IMR-90 (cell line): Measurements from ENCODE around the gene ETFRF1. TPM values are rescaled to one million over a fixed set of nuclear protein-coding genes. Genes with fewer than 3 reads are reported as not detected.

ENCODE experiments used
- ATAC-seq: fragments of 200-7000 bp; cut with Tn5 transposase; 2 replicates; pipeline ENCODE4 v1.9.1; 2020; ENCODE audit warnings: low read depth, mild to moderate bottlenecking, moderate library complexity
- BruUV-seq: library from RNA; stranded (reverse); fragments of 400-500 nt; replicated peaks from 2 replicates; lab custom pipeline; 2021; lab: Mats Ljungman, UMichigan
- CTCF ChIA-PET: fragments of 300-600 bp; formaldehyde crosslinking; extraction: SDS; loops from one replicate; lab custom pipeline; 2021; ENCODE audit warnings: antibody characterized with exemption; lab: Yijun Ruan, JAX
- POLR2A ChIA-PET: fragments of 300-600 bp; sonication (Branson Sonifier 250); formaldehyde crosslinking; loops from one replicate; lab custom pipeline; 2022; ENCODE audit warnings: antibody characterized with exemption; ENCODE audit not compliant: unreplicated experiment; lab: Charles Lee
- DNase-seq: peaks from one replicate; pipeline ENCODE4 v3.0.0; 2013
- H2AFZ ChIP-seq: replicated peaks from 2 replicates; pipeline ENCODE3; 2013; ENCODE audit warnings: low read length, mild to moderate bottlenecking; ENCODE audit not compliant: poor library complexity
- H2AK5ac ChIP-seq: 2 replicates; pipeline ENCODE4 v1.6.1; 2013; ENCODE audit warnings: low read depth, low read length, inconsistent platforms
- H2AK9ac ChIP-seq: replicated peaks from 2 replicates; pipeline ENCODE3; 2013; ENCODE audit warnings: mild to moderate bottlenecking, low read depth, low read length, moderate library complexity; ENCODE audit not compliant: poor library complexity
- H2BK120ac ChIP-seq: 2 replicates; pipeline ENCODE4 v1.6.1; 2013; ENCODE audit warnings: low read depth, low read length, inconsistent platforms
- H2BK15ac ChIP-seq: 3 replicates; pipeline ENCODE4 v1.6.1; 2013; ENCODE audit warnings: low read depth, low read length, inconsistent platforms
- H2BK20ac ChIP-seq: 2 replicates; pipeline ENCODE4 v1.6.1; 2013; ENCODE audit warnings: low read depth, mild to moderate bottlenecking, inconsistent platforms, low read length, moderate library complexity
- H2BK5ac ChIP-seq: 2 replicates; pipeline ENCODE4 v1.6.1; 2013; ENCODE audit warnings: mild to moderate bottlenecking, low read depth, low read length, inconsistent platforms; ENCODE audit not compliant: poor library complexity, severe bottlenecking
- H3K14ac ChIP-seq: replicated peaks from 2 replicates; pipeline ENCODE4 v1.6.1; 2013; ENCODE audit warnings: low read depth, low read length, inconsistent platforms
- H3K18ac ChIP-seq: 2 replicates; pipeline ENCODE4 v1.6.1; 2013; ENCODE audit warnings: low read depth, low read length, control low read depth
- H3K23ac ChIP-seq: 2 replicates; pipeline ENCODE4 v1.6.1; 2013; ENCODE audit warnings: low read depth, low read length, inconsistent platforms
- H3K27ac ChIP-seq: 2 replicates; pipeline ENCODE4 v1.5.1; 2013; ENCODE audit warnings: mild to moderate bottlenecking, control low read depth, low read length; ENCODE audit not compliant: insufficient read depth
- H3K27me3 ChIP-seq: 2 replicates; pipeline ENCODE4 v1.6.1; 2013; ENCODE audit warnings: low read length; ENCODE audit not compliant: control insufficient read depth, insufficient read depth
- H3K36me3 ChIP-seq: 2 replicates; pipeline ENCODE4 v1.6.1; 2013; ENCODE audit warnings: low read length, mixed read lengths; ENCODE audit not compliant: control insufficient read depth, insufficient read depth
- H3K4ac ChIP-seq: 2 replicates; pipeline ENCODE4 v1.6.1; 2013; ENCODE audit warnings: low read depth, low read length, inconsistent platforms
- H3K4me1 ChIP-seq: 2 replicates; pipeline ENCODE4 v1.6.1; 2013; ENCODE audit warnings: low read length, mixed read lengths; ENCODE audit not compliant: control insufficient read depth, insufficient read depth
- H3K4me2 ChIP-seq: 2 replicates; pipeline ENCODE4 v1.6.1; 2013; ENCODE audit warnings: low read depth, mild to moderate bottlenecking, control low read depth, low read length, moderate library complexity
- H3K4me3 ChIP-seq: 2 replicates; pipeline ENCODE4 v1.5.1; 2013; ENCODE audit warnings: low read depth, mild to moderate bottlenecking, control low read depth, low read length, moderate library complexity; ENCODE audit not compliant: insufficient read depth
- H3K56ac ChIP-seq: 2 replicates; pipeline ENCODE4 v1.6.1; 2013; ENCODE audit warnings: low read length, inconsistent platforms; ENCODE audit not compliant: insufficient read depth; ENCODE audit errors: extremely low read depth
- H3K79me1 ChIP-seq, 2 experiments: 2 replicates each; pipeline ENCODE4 v1.6.1; 2013; ENCODE audit warnings: low read length in 2 of 2, inconsistent platforms in 1 of 2, low read depth in 1 of 2
- H3K9ac ChIP-seq: 2 replicates; pipeline ENCODE4 v1.6.1; 2013; ENCODE audit warnings: low read depth, low read length, control low read depth
- H3K9me1 ChIP-seq: 2 replicates; pipeline ENCODE4 v1.6.1; 2013; ENCODE audit warnings: low read length, inconsistent platforms; ENCODE audit not compliant: insufficient read depth
- H3K9me3 ChIP-seq: 2 replicates; pipeline ENCODE4 v1.6.1; 2013; ENCODE audit warnings: low read length; ENCODE audit not compliant: control insufficient read depth, insufficient read depth
- H4K20me1 ChIP-seq: 2 replicates; pipeline ENCODE4 v1.6.1; 2013; ENCODE audit warnings: low read length, inconsistent platforms; ENCODE audit not compliant: insufficient read depth
- H4K5ac ChIP-seq: 2 replicates; pipeline ENCODE4 v1.6.1; 2013; ENCODE audit warnings: mild to moderate bottlenecking, low read depth, low read length, control low read depth
- H4K8ac ChIP-seq, 2 experiments: 2 replicates each; pipeline ENCODE4 v1.6.1; 2013; ENCODE audit warnings: low read depth in 2 of 2, low read length in 2 of 2, control low read depth in 1 of 2, inconsistent platforms in 1 of 2
- H4K91ac ChIP-seq: 2 replicates; pipeline ENCODE4 v1.6.1; 2013; ENCODE audit warnings: low read depth, low read length, inconsistent platforms; ENCODE audit not compliant: insufficient read depth
- BHLHE40 ChIP-seq: fragments of 150-350 bp; IDR thresholded peaks from 2 replicates; pipeline ENCODE4 v1.6.1; 2016; ENCODE audit warnings: mild to moderate bottlenecking, low read depth, low read length
- CHD1 ChIP-seq: IDR thresholded peaks from 2 replicates; pipeline ENCODE4 v1.6.1; 2012; ENCODE audit warnings: low read depth, low read length, improper control_type of control experiment
- FOS ChIP-seq: fragments of 150-350 bp; IDR thresholded peaks from 2 replicates; pipeline ENCODE4 v1.6.1; 2016; ENCODE audit warnings: low read depth, low read length
- MAFK ChIP-seq: IDR thresholded peaks from 2 replicates; pipeline ENCODE4 v1.6.1; 2012; ENCODE audit warnings: low read depth, low read length, improper control_type of control experiment
- MAZ ChIP-seq: IDR thresholded peaks from 2 replicates; pipeline ENCODE4 v1.6.1; 2012; ENCODE audit warnings: low read depth, mild to moderate bottlenecking, low read length, improper control_type of control experiment, moderate library complexity, borderline replicate concordance
- MXI1 ChIP-seq: IDR thresholded peaks from 2 replicates; pipeline ENCODE4 v1.6.1; 2012; ENCODE audit warnings: low read depth, mild to moderate bottlenecking, low read length, moderate library complexity, borderline replicate concordance
- NFE2L2 ChIP-seq: fragments of 150-350 bp; IDR thresholded peaks from 2 replicates; pipeline ENCODE4 v1.6.1; 2016; ENCODE audit warnings: low read depth, mild to moderate bottlenecking, low read length
- POLR2A ChIP-seq: IDR thresholded peaks from 2 replicates; pipeline ENCODE4 v1.6.1; 2012; ENCODE audit warnings: mild to moderate bottlenecking, low read depth, low read length
- RAD21 ChIP-seq: IDR thresholded peaks from 2 replicates; pipeline ENCODE4 v1.6.1; 2012; ENCODE audit warnings: low read length, improper control_type of control experiment
- RCOR1 ChIP-seq: IDR thresholded peaks from 2 replicates; pipeline ENCODE4 v1.6.1; 2012; ENCODE audit warnings: mild to moderate bottlenecking, low read length, improper control_type of control experiment; ENCODE audit not compliant: insufficient replicate concordance
- SMC3 ChIP-seq: fragments of 150-350 bp; IDR thresholded peaks from 2 replicates; pipeline ENCODE4 v1.6.1; 2016; ENCODE audit warnings: low read depth, mild to moderate bottlenecking, antibody characterized with exemption, low read length, moderate library complexity
- WGBS, 2 experiments: methylation state at CpG; one replicate each; pipeline versions ENCODE4 v1.1.5 to v1.1.7; 2013; ENCODE audit warnings: missing lambda C conversion rate in 2 of 2; ENCODE audit not compliant: insufficient read length in 1 of 2; ENCODE audit errors: extremely low coverage in 2 of 2; 5-methylcytosine and 5-hydroxymethylcytosine counted together
- dilution Hi-C: fragments of 300-500 bp; cut with HindIII; formaldehyde crosslinking; loops from one replicate; pipeline ENCODE4 v1.14.3; 2018; ENCODE audit warnings: low sequenced_read_pairs; ENCODE audit not compliant: unreplicated experiment
- in situ Hi-C: fragments of 300-500 bp; cut with MboI; formaldehyde crosslinking; loops from 3 replicates; pipeline ENCODE4 v1.14.3; 2019; ENCODE audit warnings: low sequenced_read_pairs, inconsistent platforms, mixed read lengths
- intact Hi-C: fragments of 100-400 bp; cut with micrococcal nuclease; formaldehyde crosslinking; loops from 2 replicates; pipeline ENCODE4 v1.10.0; 2022
- polyA plus RNA-seq, 3 experiments: library from polyadenylated mRNA; depleted of rRNA; stranded (reverse); fragments of >200 nt; gene quantifications; 2 replicates each; pipeline ENCODE4 v1.2.3, GENCODE V29; 2012; ENCODE audit warnings: low replicate concordance in 1 of 3
- total RNA-seq: library from RNA; depleted of rRNA; stranded (reverse); fragments of >200 nt; gene quantifications from 2 replicates; pipeline ENCODE4 v1.2.3, GENCODE V29; 2012
- TF ChIP-seq, protein P1 (sequence below): fragments of 150-350 bp; IDR thresholded peaks from 2 replicates; pipeline ENCODE4 v1.6.1; 2017; ENCODE audit warnings: mild to moderate bottlenecking, antibody characterized with exemption, low read length, low read depth
- TF ChIP-seq, protein P2 (sequence below): fragments of 150-350 bp; IDR thresholded peaks from 2 replicates; pipeline ENCODE4 v1.6.1; 2016; ENCODE audit warnings: low read depth, mild to moderate bottlenecking, low read length, moderate library complexity, borderline replicate concordance

ETFRF1 gene
- total and polyA plus RNA-seq, 2 of the 4 experiments (the other 2 are of a cell fraction) = 8.6 to 14.4 TPM

DNA sequence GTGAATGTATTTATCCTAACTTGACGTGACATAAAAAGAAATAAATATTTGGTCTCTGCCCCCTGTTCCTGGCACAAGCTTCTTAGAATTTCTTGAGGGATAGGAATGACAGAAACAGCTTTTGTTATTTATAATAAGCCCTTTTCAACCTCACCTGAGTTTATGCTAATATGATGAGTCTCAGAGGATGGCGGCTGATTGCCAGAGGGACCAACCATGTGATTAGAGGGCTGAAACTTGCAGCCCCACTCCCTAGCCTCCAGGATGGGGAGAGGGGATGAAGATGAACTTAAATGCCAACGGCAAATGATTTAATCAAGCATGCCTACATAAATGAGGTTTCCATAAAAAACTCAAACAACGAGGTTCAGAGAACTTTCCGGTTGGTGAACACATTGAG lies 43.0 kb upstream of the ETFRF1 start:
- dilution Hi-C loops = no loop called here
- POLR2A ChIA-PET = interaction anchor here (0.6 kb wide), 1 partner anchor 123 kb away, joined by 3 read pairs; no protein-coding TSS in a partner anchor
- no CpG with 5 or more reads among the region's 5 CpGs for WGBS, 2 experiments
- Histone ChIP-seq H2BK15ac (peak overlapping the region; percentile 100), H3K27ac (peak overlapping the region; percentile 95), H4K8ac (peak overlapping the region; percentile 63 to 90), H2AK9ac (no peak overlapping the region), H2BK5ac (peak overlapping the region; percentile 94), H3K9me3 (no peaks in the 10 kb centered on the region), H2AK5ac (peak overlapping the region; percentile 91), H4K5ac (peak overlapping the region; percentile 97), H3K36me3 (no peaks in the 10 kb centered on the region), H2BK20ac (peak overlapping the region; percentile 95), H2AFZ (peak overlapping the region; percentile 2), H3K56ac (peak overlapping the region; percentile 77), H3K18ac (peak overlapping the region; percentile 99), H3K23ac (peak overlapping the region; percentile 57), H3K4ac (peak overlapping the region; percentile 92), H4K20me1 (no peaks in the 10 kb centered on the region), H2BK120ac (peak overlapping the region; percentile 97), H3K27me3 (no peaks in the 10 kb centered on the region), H3K4me2 (peak overlapping the region; percentile 44), H3K14ac (peak overlapping the region; percentile 96), H3K9me1 (peaks cover 12% of the 10 kb centered on the region), H3K9ac (no peak overlapping the region), H3K79me1 (no peaks in the 10 kb centered on the region), H3K4me1 (peaks cover 16% of the 10 kb centered on the region), H4K91ac (peak overlapping the region; percentile 93), H3K4me3 (no peak overlapping the region)
- intact Hi-C loops = no loop called here
- in situ Hi-C loops = no loop called here
- BruUV-seq = no TSS peak
- ATAC-seq (no peak), DNase-seq (no peak)
- CTCF ChIA-PET = interaction anchor here (0.5 kb wide), 1 partner anchor 255 kb away, joined by 4 read pairs; no protein-coding TSS in a partner anchor
- TF ChIP-seq, protein P1, sequence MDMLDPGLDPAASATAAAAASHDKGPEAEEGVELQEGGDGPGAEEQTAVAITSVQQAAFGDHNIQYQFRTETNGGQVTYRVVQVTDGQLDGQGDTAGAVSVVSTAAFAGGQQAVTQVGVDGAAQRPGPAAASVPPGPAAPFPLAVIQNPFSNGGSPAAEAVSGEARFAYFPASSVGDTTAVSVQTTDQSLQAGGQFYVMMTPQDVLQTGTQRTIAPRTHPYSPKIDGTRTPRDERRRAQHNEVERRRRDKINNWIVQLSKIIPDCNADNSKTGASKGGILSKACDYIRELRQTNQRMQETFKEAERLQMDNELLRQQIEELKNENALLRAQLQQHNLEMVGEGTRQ = no peak
- TF ChIP-seq, protein P2, sequence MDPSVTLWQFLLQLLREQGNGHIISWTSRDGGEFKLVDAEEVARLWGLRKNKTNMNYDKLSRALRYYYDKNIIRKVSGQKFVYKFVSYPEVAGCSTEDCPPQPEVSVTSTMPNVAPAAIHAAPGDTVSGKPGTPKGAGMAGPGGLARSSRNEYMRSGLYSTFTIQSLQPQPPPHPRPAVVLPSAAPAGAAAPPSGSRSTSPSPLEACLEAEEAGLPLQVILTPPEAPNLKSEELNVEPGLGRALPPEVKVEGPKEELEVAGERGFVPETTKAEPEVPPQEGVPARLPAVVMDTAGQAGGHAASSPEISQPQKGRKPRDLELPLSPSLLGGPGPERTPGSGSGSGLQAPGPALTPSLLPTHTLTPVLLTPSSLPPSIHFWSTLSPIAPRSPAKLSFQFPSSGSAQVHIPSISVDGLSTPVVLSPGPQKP = no peak
- TF ChIP-seq CHD1 (no peak), BHLHE40 (no peak), RAD21 (no peak), POLR2A (no peak), MAFK (no peak), MXI1 (no peak), MAZ (no peak), SMC3 (no peak), NFE2L2 (no peak), FOS (no peak), RCOR1 (no peak)
